ENCODE data around the gene RASGRF1.
A peak's percentile ranks its signal among the peaks of the same experiment; 100 is the strongest.

Gene RASGRF1

GRCh38 chr15:78955355-78955754, 135.2 kb downstream of the RASGRF1 start:
- no peak for DNase-seq (ENCODE audit: low spot score)

- DNase-seq (ENCODE audit: low spot score): no peak
Observed at GRCh38 chr15:78951841-78952238, 138.7 kb downstream of the RASGRF1 start.

- DNase-seq (ENCODE audit: low spot score): peak; percentile 71
Observed at GRCh38 chr15:78950902-78951840, 139.4 kb downstream of the RASGRF1 start.

- DNase-seq (ENCODE audit: low spot score): no peak
Observed at GRCh38 chr15:78950343-78950742, 140.2 kb downstream of the RASGRF1 start.

DNA sequence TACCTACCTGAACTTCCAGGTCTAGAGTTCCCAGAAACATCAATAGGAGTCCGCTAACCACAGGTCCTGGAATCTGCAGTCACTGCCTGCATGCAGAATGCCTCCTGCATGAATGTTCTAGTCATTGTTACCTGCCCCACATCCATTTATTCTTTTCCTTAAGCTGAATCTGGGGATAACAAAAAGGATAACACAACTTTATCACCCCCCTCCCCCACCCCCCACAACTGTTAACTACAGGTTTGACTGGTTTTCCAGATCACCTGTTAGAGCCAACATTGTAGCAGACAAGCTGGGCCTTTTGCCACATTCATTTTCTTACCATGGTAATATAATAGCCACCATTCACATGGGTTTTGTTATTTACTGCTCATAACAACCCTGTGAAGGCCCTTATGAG, 141.1 kb downstream of the RASGRF1 start:
- no peak for DNase-seq (ENCODE audit: low spot score)

DNA sequence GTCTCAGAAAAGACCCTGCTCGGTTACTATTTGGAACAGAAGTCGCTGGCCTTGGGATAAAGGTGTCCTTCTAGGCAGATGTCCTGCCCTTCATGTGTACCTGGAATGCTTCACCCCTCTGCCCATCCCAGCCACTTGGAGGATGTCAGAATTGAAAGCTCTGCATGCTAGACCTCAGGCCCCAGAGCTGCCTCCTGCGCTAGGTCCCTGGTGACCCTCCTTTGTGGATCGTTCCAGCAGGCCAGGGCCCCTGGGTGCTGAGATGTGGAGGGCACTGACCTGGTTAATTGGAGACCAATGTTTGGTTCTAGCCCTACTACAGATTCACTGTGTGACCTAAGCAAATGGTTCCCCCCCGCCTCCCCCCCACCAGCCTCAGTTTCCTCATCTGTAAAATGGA, 143.1 kb downstream of the RASGRF1 start:
- no peak for DNase-seq (ENCODE audit: low spot score)

DNA sequence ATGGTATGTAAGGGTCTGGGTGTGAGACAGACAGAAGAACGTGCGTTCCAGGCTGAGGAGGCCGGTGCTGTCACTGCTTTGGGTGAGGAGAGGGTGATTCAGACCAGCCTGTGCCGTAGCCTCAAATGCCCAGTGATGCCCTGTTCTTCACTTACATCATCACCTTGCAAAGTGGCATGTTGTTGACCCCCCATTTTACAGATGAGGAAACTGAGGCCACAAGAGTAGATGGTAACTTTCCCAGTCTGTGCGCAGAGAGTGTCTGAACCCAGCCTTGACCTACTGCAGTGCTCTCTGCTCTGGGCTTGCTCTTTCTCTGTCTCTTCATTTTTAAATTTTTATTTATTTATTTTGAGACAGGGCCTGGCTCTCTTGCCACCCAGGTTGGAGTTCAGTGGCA, 144.1 kb downstream of the RASGRF1 start:
- DNase-seq (ENCODE audit: low spot score): no peak

- peak; percentile 86 for DNase-seq (ENCODE audit: low spot score)
Observed at GRCh38 chr15:78944669-78945407, 145.7 kb downstream of the RASGRF1 start, which contains the start of gene CTSH. Gene CTSH (minus strand): TSS chr15:78945046. CDS start chr15:78944981, 65 bp downstream.

DNA sequence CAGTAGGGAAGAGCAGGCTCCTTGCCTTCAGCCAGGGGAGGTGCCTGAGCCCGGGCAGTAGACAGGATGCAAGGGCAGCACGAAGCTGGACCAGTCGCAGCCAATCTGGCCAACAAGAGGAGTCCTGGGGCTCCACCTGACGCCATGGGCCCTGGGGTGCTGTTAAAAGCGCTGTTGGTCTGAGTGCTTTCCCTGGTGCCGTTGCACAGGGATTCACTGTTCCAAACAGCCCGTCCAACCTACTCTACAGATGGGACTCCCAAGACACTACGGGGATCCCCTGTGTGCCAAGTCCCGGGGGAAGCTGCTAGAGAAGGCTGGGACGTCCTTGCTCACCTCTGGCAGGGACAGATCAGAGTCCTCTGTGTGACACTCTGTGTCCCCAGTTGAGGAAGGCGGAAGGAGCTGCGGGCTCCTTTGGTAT, 146.4 kb downstream of the RASGRF1 start:
- DNase-seq (ENCODE audit: low spot score): no peak

DNA sequence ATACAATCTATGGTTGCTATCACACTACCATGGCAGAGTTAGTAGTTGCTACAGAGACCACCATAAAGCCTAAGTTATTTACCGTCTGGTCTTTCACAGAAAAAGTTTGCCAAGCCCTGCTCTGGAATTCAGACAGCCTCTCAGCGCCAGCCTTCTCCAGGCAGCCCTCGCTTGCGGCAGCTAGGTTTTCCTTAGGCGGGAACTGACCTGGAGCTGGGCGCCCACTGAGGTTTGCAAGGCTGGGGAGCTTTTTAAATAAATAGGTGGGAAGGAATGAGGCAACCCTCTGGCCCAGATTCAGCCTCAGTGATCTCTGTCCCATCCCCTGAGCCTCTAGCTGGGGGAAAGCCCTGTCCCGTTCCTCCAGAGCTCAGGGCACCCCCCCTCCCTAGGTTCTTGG, 146.9 kb downstream of the RASGRF1 start:
- DNase-seq (ENCODE audit: low spot score): no peak

- DNase-seq (ENCODE audit: low spot score): no peak
Observed at GRCh38 chr15:78942741-78943140, 147.8 kb downstream of the RASGRF1 start.

DNA sequence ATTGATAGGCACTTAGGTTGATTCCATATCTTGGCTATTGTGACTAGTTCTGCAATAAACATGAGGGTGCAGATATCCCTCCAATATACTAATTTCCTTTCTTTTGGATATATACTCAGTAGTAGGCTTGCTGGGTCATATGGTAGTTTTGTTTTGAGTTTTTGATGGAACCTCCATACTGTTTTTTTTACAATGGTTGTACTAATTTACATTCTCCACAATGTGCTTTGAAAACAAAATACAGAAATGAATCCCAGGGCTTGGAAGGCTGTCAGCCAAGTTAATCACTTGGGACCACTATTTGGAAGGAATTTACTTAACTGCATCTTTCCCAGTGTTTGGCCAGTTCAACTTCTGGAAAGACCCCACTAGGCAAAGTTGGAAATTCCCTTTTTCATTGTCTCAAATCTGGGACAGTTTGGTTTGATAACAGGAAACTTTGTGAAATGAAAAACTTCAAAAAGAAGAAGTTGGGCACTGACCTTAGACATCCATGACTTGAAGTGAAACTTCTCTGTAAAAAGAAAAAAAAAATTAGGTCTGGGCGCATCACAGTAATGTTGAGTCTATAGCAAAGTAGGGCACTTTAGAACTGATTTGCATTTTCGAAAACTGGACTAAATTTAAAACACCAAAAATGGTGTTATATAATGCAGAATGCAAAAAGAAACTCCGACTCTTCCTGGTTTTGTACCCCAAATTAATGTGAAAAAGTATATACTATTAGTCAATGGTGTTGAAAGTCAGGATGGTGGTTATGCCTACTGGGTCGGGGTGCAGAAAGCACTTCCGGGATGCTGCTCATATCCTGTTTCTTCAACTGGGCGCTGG, 151.7 kb downstream of the RASGRF1 start:
- DNase-seq (ENCODE audit: low spot score): no peak

DNA sequence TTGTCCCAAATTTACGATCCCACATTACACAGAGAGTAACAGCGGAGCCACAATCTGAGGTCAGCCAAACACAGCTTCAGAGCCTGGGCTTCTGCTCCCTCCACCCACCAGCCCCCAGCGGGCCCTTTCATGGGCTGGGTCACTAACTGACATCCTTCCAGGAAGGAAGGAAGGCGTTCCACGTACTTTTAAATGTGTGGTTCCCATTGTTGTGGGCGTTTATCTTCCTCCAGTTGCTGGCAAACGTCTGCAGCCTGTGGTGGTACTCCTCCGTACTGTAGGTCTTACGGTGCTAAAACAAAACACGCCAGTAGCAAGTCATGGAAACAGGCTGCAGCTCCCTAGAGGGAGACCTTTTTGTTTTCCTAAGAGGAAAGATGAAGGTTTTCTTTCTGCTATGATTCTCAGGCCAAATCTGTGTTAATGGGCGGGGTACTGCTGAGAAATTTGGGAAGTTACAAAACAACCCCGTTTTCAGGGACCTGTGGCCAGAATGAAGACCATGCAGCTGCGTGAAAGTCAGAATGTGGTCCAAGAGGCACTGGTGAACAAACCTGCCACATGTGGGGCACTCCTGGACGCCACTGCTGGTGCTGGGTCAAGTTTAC, 153.3 kb downstream of the RASGRF1 start:
- DNase-seq (ENCODE audit: low spot score): no peak

DNA sequence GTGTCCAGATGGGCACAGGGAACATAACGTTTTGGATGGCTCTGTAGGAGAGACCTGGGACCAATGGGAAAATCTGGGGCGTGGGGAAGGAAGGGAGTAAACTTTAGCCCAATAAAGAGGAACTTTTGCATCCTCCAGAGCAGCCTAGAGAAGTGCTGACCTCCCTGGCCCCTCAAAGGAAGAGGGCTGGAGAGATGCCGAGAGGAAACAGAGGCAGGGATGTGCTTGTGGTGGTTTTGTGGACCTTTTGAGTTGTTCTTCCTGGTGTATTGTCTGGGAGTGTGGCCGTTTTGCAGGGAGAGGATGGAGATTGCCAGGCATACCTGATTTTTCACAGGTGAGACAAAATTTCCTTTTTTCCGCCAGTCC, 155.9 kb downstream of the RASGRF1 start:
- DNase-seq (ENCODE audit: low spot score): no peak

DNA sequence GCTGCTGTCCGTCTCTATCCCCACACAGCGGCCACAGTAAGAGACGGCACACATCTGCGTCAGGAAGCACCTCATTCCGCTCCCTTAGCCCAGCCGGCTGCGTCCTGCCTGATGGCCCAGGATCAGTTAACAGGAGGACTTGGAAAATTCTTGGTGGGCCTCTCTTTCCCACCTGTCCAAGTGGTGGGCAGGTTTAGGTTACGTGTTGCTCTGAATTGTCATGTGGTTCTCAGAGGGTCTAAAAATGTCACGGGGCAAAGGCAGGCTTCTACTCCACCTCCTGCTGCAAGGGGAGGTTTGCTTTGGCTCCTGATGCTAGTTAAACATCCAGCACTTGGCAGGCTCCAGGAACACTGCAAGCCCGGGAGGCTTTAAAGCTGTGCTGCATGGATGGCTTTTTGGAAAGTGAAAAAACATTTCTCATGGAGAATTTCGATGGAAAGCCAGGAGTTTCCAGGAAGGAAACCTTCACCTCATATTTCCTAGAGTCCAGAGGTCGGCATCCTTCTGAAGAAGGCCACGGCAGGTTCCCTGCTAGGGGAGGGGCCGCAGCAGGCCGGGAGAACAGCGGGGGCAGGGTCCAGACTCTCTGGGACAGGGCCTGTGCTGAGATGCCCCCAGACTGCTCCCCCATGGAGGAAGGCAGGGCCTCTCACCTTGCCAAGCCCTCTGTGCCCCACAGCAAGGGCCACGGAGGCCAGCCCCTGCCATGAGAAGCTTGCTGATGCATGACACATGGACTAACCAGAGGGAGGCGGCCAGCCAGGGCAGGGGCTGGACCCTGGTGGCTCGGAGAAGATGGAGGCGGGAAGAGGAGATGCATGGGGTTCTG, 156.5 kb downstream of the RASGRF1 start:
- DNase-seq (ENCODE audit: low spot score): no peak

GRCh38 chr15:78933187-78933822, 157.3 kb downstream of the RASGRF1 start:
- no peak for DNase-seq (ENCODE audit: low spot score)

- DNase-seq (ENCODE audit: low spot score): no peak
Observed at GRCh38 chr15:78932258-78932808, 158.2 kb downstream of the RASGRF1 start.

GRCh38 chr15:78931439-78932257, 158.9 kb downstream of the RASGRF1 start:
- no peak for DNase-seq (ENCODE audit: low spot score)

Measured in AG20443 (cell line).